PFSK-1 (cell line): ENCODE measurements around the gene C1orf232.

Source experiments
- REST ChIP-seq, 2 experiments: IDR thresholded peaks; 2 replicates each; pipeline versions ENCODE4 v1.6.1 to v1.8.0; 2011 to 2012; ENCODE audit warnings: low read depth in 2 of 2, low read length in 2 of 2, control low read depth in 1 of 2, inconsistent platforms in 1 of 2, mild to moderate bottlenecking in 1 of 2, moderate library complexity in 1 of 2; ENCODE audit not compliant: insufficient read depth in 1 of 2
- TAF1 ChIP-seq: IDR thresholded peaks from 2 replicates; pipeline ENCODE4 v1.6.1; 2012; ENCODE audit warnings: low read length, control low read depth, borderline replicate concordance; ENCODE audit not compliant: insufficient read depth

- TF ChIP-seq TAF1 (no peak), REST (IDR thresholded peaks at IDR 0.05; ENCODE audit: insufficient read depth in 1 of 2, low read depth in 2 of 2, low read length in 2 of 2) (no peak)
These were observed 13.6 kb upstream of the C1orf232 start for GRCh38 chr1:26182383-26182696.
